Suppressor macrophage (primary cell): ENCODE results near the gene SH3RF2.
"Not testable (repeated sequence)": the region's sequence is repeated elsewhere in the genome, so short reads cannot be mapped to it uniquely, and the experiment has no call there.

Experiments
- DNase-seq, 4 experiments: peaks; one replicate each; pipeline ENCODE4 v3.0.0-alpha.2; 2020 to 2022

SH3RF2 gene

GRCh38 chr5:145979270-145980223, 43.2 kb downstream of the SH3RF2 start:
- DNase-seq, result no peak

- DNase-seq, result no peak
These were observed 43.9 kb downstream of the SH3RF2 start for GRCh38 chr5:145980259-145980658.

GRCh38 chr5:145980718-145981117, 44.3 kb downstream of the SH3RF2 start:
- DNase-seq, result no peak

GRCh38 chr5:145981589-145982571, 45.5 kb downstream of the SH3RF2 start:
- peak in 2 of 4 experiments; percentile 50 to 58 for DNase-seq

GRCh38 chr5:145982572-145983318, 46.4 kb downstream of the SH3RF2 start:
- no peak for DNase-seq

GRCh38 chr5:145983446-145983845, 47.1 kb downstream of the SH3RF2 start:
- no peak for DNase-seq

- peak; percentile 72 to 95 (median 88) for DNase-seq
These were observed 47.7 kb downstream of the SH3RF2 start for GRCh38 chr5:145984072-145984471.

GRCh38 chr5:145987856-145988255, 51.5 kb downstream of the SH3RF2 start:
- DNase-seq, result no peak

- DNase-seq, result no peak
These were observed 52.6 kb downstream of the SH3RF2 start for GRCh38 chr5:145988993-145989392.

GRCh38 chr5:145989428-145989827, 53.0 kb downstream of the SH3RF2 start:
- DNase-seq, result no peak

GRCh38 chr5:145990170-145990569, 53.8 kb downstream of the SH3RF2 start:
- no peak for DNase-seq

GRCh38 chr5:145991044-145991575, 54.7 kb downstream of the SH3RF2 start:
- DNase-seq, result no peak

- DNase-seq, result not testable (repeated sequence)
These were observed 57.2 kb downstream of the SH3RF2 start for GRCh38 chr5:145993538-145993937.

- peak; percentile 11 to 57 (median 34) for DNase-seq
These were observed 59.8 kb downstream of the SH3RF2 start for GRCh38 chr5:145996135-145996534.

GRCh38 chr5:145999208-145999607, 62.8 kb downstream of the SH3RF2 start:
- no peak for DNase-seq

GRCh38 chr5:146000072-146000471, 63.7 kb downstream of the SH3RF2 start:
- DNase-seq, result no peak

GRCh38 chr5:146001544-146002190, 65.3 kb downstream of the SH3RF2 start:
- DNase-seq, result no peak

- no peak for DNase-seq
These were observed 66.1 kb downstream of the SH3RF2 start for GRCh38 chr5:146002491-146002890.

- DNase-seq, result no peak
These were observed 67.5 kb downstream of the SH3RF2 start for GRCh38 chr5:146003852-146004251.

GRCh38 chr5:146005264-146005663, 68.9 kb downstream of the SH3RF2 start:
- DNase-seq, result no peak

GRCh38 chr5:146005723-146006122, 69.3 kb downstream of the SH3RF2 start:
- no peak for DNase-seq
